A673 (cell line): Measurements from ENCODE around the gene BEAN1. TPM values are rescaled to one million over a fixed set of nuclear protein-coding genes. Genes with fewer than 3 reads are reported as not detected.

Experiments used
- BruUV-seq: library from RNA; stranded (reverse); fragments of 400-500 nt; replicated peaks from 2 replicates; lab custom pipeline; 2021; lab: Mats Ljungman, UMichigan
- CTCF ChIA-PET: fragments of 300-600 bp; sonication (Branson Sonifier 250); formaldehyde crosslinking; loops from one replicate; lab custom pipeline; 2022; ENCODE audit warnings: antibody characterized with exemption; lab: Charles Lee
- POLR2A ChIA-PET: fragments of 300-600 bp; sonication (Branson Sonifier 250); formaldehyde crosslinking; loops from one replicate; lab custom pipeline; 2022; ENCODE audit warnings: antibody characterized with exemption; ENCODE audit not compliant: low non-redundant PET; lab: Charles Lee
- DNase-seq: peaks from one replicate; pipeline ENCODE4 v3.0.0-alpha.2; 2015; ENCODE audit warnings: low spot score
- H3K27ac ChIP-seq: fragments of 200-600 bp; sonication (generic); 2 replicates; pipeline ENCODE4 v1.5.1; 2016; ENCODE audit warnings: mixed run types, low read depth, mild to moderate bottlenecking, mixed read lengths, antibody characterized with exemption, low read length; ENCODE audit not compliant: poor library complexity, severe bottlenecking
- H3K27me3 ChIP-seq: fragments of 200-600 bp; sonication (generic); replicated peaks from 2 replicates; pipeline ENCODE4 v1.6.1; 2017; ENCODE audit warnings: mixed run types, low read depth, mild to moderate bottlenecking, mixed read lengths, antibody characterized with exemption, low read length; ENCODE audit not compliant: insufficient read depth, poor library complexity
- H3K36me3 ChIP-seq: fragments of 200-600 bp; sonication (generic); 2 replicates; pipeline ENCODE4 v1.6.1; 2016; ENCODE audit warnings: mixed run types, mild to moderate bottlenecking, mixed read lengths, antibody characterized with exemption, low read length; ENCODE audit not compliant: insufficient read depth, poor library complexity, severe bottlenecking
- H3K4me1 ChIP-seq: fragments of 200-600 bp; sonication (generic); 2 replicates; pipeline ENCODE4 v1.6.1; 2017; ENCODE audit warnings: mixed run types, mild to moderate bottlenecking, mixed read lengths, antibody characterized with exemption, low read length; ENCODE audit not compliant: insufficient read depth, poor library complexity, severe bottlenecking
- H3K4me3 ChIP-seq: fragments of 200-600 bp; sonication (generic); 2 replicates; pipeline ENCODE4 v1.5.1; 2016; ENCODE audit warnings: low read depth, mixed run types, mild to moderate bottlenecking, mixed read lengths, low read length; ENCODE audit not compliant: poor library complexity, severe bottlenecking
- H3K9me3 ChIP-seq: fragments of 200-600 bp; sonication (generic); 2 replicates; pipeline ENCODE4 v1.6.1; 2016; ENCODE audit warnings: mixed run types, low read depth, mild to moderate bottlenecking, mixed read lengths, antibody characterized with exemption, low read length; ENCODE audit not compliant: poor library complexity, severe bottlenecking
- CTCF ChIP-seq: fragments of 300-800, 200-600 bp; sonication (generic); conservative IDR thresholded peaks from 2 replicates; pipeline ENCODE4 v1.5.1; 2017; ENCODE audit warnings: low read depth, mild to moderate bottlenecking, antibody characterized with exemption, low read length, moderate library complexity, mixed read lengths
- EZH2 ChIP-seq: fragments of 200-600 bp; sonication (generic); IDR thresholded peaks from 2 replicates; pipeline ENCODE4 v1.6.1; 2017; ENCODE audit warnings: borderline replicate concordance, low read depth, mild to moderate bottlenecking, mixed read lengths, antibody characterized with exemption, low read length; ENCODE audit not compliant: poor library complexity, severe bottlenecking
- intact Hi-C: fragments of 100-400 bp; cut with micrococcal nuclease; formaldehyde crosslinking; loops from one replicate; pipeline ENCODE4 v1.10.0; 2022; ENCODE audit not compliant: unreplicated experiment
- total RNA-seq: library from RNA; stranded (reverse); gene quantifications from 2 replicates; pipeline ENCODE4 v1.2.3, GENCODE V29; 2021

The BEAN1 gene
- total RNA-seq, 1 experiment from 2014 or later = not detected

- intact Hi-C loops = no loop called here
- Histone ChIP-seq H3K27me3 (no peaks in the 10 kb centered on the region), H3K4me3 (no peak overlapping the region), H3K4me1 (no peaks in the 10 kb centered on the region), H3K36me3 (no peaks in the 10 kb centered on the region), H3K27ac (no peak overlapping the region), H3K9me3 (no peaks in the 10 kb centered on the region)
- POLR2A ChIA-PET = no interaction called here
- no peak for DNase-seq
- CTCF ChIA-PET = no interaction called here
- BruUV-seq = no TSS peak
- TF ChIP-seq CTCF (no peak), EZH2 (no peak)
Measured at GRCh38 chr16:66502020-66502913, 75.2 kb downstream of the BEAN1 start.

DNA sequence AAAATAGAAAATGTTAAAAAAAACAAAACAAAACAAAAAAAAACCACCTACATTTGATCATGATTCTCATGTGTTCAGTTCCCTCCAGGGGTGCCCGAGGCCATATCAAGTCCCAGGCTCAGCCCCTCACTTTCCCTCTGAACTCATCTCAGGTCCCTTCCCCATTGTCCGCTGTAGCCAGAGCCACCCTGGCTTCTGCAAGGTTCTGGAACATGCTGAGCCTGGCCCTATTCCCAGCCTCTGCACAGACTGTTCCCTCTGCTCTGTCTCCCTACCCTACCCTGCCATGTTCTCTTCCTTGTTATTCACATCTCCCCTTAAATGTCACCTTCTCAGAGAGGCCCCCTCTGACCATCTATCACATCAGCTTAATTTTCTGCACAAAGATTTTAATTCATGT lies 75.9 kb downstream of the BEAN1 start:
- no peaks in the 10 kb centered on the region for H3K4me1 ChIP-seq
- DNase-seq = no peak
- ChIA-PET POLR2A (no interaction called here), CTCF (no interaction called here)
- no peaks in the 10 kb centered on the region for H3K27me3 ChIP-seq
- TF ChIP-seq CTCF = no peak
- TF ChIP-seq EZH2 = no peak
- H3K27ac ChIP-seq = no peak overlapping the region
- no peaks in the 10 kb centered on the region for H3K9me3 ChIP-seq
- no peaks in the 10 kb centered on the region for H3K36me3 ChIP-seq
- no peak overlapping the region for H3K4me3 ChIP-seq
- BruUV-seq = no TSS peak
- intact Hi-C loops = no loop called here

DNA sequence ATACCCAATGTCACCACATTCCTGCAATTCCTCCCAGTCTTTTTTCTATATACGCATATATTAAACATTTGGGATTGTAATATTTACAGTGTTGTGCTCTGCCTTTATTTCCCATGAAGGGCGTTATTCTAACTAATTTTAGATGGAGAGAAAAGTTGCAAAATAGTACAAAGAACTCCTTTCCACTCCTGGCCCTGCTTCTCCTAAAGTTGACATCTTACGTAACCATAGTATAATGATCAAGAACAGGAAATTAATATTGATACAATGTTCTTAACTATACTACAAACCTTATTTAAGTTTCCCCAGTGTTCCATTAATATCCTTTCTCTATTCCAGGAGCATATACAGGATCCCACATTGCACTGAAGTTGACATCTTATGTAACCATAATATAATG lies 76.5 kb downstream of the BEAN1 start:
- intact Hi-C loops = no loop called here
- Histone ChIP-seq H3K4me3 (no peak overlapping the region), H3K27me3 (no peaks in the 10 kb centered on the region), H3K27ac (no peak overlapping the region), H3K36me3 (no peaks in the 10 kb centered on the region), H3K9me3 (no peaks in the 10 kb centered on the region), H3K4me1 (no peaks in the 10 kb centered on the region)
- CTCF ChIA-PET = interaction anchor here (0.5 kb wide), 1 partner anchor 119 kb away, joined by 9 read pairs; no protein-coding TSS in a partner anchor
- POLR2A ChIA-PET = no interaction called here
- no peak for TF ChIP-seq EZH2
- TF ChIP-seq CTCF = no peak
- BruUV-seq = no TSS peak
- DNase-seq = no peak
